Measurements from ENCODE around the gene IL17F. TPM values are rescaled to one million over a fixed set of nuclear protein-coding genes. Genes with fewer than 3 reads are reported as not detected.

IL17F gene
- total RNA-seq, 4 donors from 2014 or later = not detected

DNA sequence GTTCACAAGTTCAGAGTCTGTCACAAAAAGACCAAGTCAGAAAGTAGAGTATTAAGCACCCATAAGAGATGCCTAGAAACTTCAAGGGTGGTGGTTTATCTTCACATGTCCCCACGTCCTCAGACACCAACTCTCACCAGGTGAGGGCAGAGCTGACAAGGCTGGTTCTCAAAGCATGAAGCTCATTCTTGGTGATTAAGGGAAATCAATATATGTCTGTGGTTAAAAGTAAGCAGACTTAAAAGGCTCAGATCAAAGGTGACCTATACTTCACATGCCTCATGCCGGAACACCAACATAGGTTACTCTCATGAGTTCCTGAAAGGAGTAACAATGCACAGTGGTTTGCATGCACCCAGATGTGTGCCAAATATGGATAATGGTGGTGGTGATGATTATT is 31.2 kb downstream of the IL17F start:
- TF ChIP-seq POLR2A (IDR thresholded peaks at IDR 0.05) = no peak
- H3K4me3 ChIP-seq (ENCODE audit: low read depth, poor library complexity, severe bottlenecking) = no peak overlapping the region
- 61 to 66% methylated on average over 2 of the region's 2 CpGs for WGBS, 2 donors
- DNase-seq (ENCODE audit: low spot score in 2 of 2) = no peak
- intact Hi-C loops (cut with DNase I; ENCODE audit: low total_unique reads) = no loop called here

DNA sequence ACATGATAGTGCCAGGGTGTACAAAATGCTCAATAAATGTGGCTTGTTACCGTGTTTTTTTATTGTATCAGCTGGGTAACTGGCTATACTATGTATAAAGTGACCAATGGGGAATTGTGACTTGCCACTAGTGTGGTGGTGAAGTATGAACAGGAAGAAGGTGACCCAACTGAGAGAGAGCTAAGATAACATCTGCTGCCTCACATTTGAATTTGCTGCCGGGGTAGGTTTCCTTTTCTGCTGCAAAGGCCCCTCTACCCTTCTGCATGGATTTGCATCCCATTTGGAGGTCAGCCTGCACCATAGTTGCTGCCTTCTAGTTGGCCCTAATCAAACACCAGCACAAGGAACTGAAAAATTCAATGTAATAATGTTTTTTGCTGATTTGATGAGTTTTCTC is 34.1 kb downstream of the IL17F start:
- TF ChIP-seq CTCF (IDR thresholded peaks at IDR 0.05) = no peak
- no peak for TF ChIP-seq POLR2A (IDR thresholded peaks at IDR 0.05)
- intact Hi-C loops (cut with DNase I; ENCODE audit: low total_unique reads) = no loop called here
- DNase-seq (ENCODE audit: low spot score in 2 of 2) = no peak
- 65 to 78% methylated on average over 2 of the region's 2 CpGs for WGBS, 2 donors
- no peak overlapping the region for H3K4me3 ChIP-seq (ENCODE audit: low read depth, poor library complexity, severe bottlenecking)

GRCh38 chr6:52209770-52210169 is 34.5 kb downstream of the IL17F start:
- no peak for TF ChIP-seq POLR2A (IDR thresholded peaks at IDR 0.05)
- TF ChIP-seq CTCF (IDR thresholded peaks at IDR 0.05) = no peak
- intact Hi-C loops (cut with DNase I; ENCODE audit: low total_unique reads) = no loop called here
- 73 to 76% methylated on average over 2 of the region's 2 CpGs for WGBS, 2 donors
- DNase-seq (ENCODE audit: low spot score in 2 of 2) = no peak
- no peak overlapping the region for H3K4me3 ChIP-seq (ENCODE audit: low read depth, poor library complexity, severe bottlenecking)

DNA sequence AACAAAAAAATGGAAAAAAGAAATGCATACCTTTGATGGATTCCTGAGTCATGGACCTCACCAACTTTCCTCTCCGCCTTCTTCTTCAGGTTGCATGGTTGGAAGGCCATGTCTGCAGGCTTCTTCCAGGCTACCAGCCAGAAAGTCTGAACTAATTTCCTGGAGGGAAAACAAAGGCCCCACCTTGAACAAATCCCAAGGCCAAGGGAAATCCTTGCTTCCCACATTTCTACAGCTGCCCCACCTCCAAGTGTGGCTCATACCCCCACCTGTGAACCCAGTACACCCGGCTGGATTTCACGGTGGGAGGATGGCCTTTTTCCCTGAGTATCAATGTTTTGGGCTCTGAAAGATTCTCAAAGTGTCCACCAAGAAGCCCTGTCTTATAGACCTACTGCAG is 35.7 kb downstream of the IL17F start:
- WGBS, 2 donors = 81% methylated on average over 3 of the region's 3 CpGs
- H3K4me3 ChIP-seq (ENCODE audit: low read depth, poor library complexity, severe bottlenecking) = no peak overlapping the region
- no peak for TF ChIP-seq POLR2A (IDR thresholded peaks at IDR 0.05)
- no peak for TF ChIP-seq CTCF (IDR thresholded peaks at IDR 0.05)
- DNase-seq (ENCODE audit: low spot score in 2 of 2) = no peak
- intact Hi-C loops (cut with DNase I; ENCODE audit: low total_unique reads) = no loop called here

- TF ChIP-seq CTCF (IDR thresholded peaks at IDR 0.05) = no peak
- no peak for TF ChIP-seq POLR2A (IDR thresholded peaks at IDR 0.05)
- no peak for DNase-seq (ENCODE audit: low spot score in 2 of 2)
- no peak overlapping the region for H3K4me3 ChIP-seq (ENCODE audit: low read depth, poor library complexity, severe bottlenecking)
- intact Hi-C loops (cut with DNase I; ENCODE audit: low total_unique reads) = no loop called here
- WGBS, 2 donors = 93 to 96% methylated on average over 2 of the region's 2 CpGs
Measured at GRCh38 chr6:52207066-52207465, 37.2 kb downstream of the IL17F start.

GRCh38 chr6:52201493-52201892 is 42.8 kb downstream of the IL17F start:
- intact Hi-C loops (cut with DNase I; ENCODE audit: low total_unique reads) = no loop called here
- TF ChIP-seq CTCF (IDR thresholded peaks at IDR 0.05) = no peak
- no peak for TF ChIP-seq POLR2A (IDR thresholded peaks at IDR 0.05)
- no peak for DNase-seq (ENCODE audit: low spot score in 2 of 2)
- no peak overlapping the region for H3K4me3 ChIP-seq (ENCODE audit: low read depth, poor library complexity, severe bottlenecking)
